Measurements from ENCODE around the gene AK3.
"Not testable (repeated sequence)": the region's sequence is repeated elsewhere in the genome, so short reads cannot be mapped to it uniquely, and the experiment has no call there.

AK3 gene

GRCh38 chr9:4740638-4741364 lies at the start of gene AK3:
Gene AK3 (minus strand): TSS chr9:4741202. CDS start chr9:4741087, 115 bp downstream.
- Mint-ChIP-seq H3K4me3 (peak within 1 kb of the TSS; percentile 91), H3K9me3 (no peaks in the 10 kb centered on the region), H3K27ac (peak within 1 kb of the TSS; percentile 87), H3K27me3 (ENCODE audit: low read depth) (no peaks in the 10 kb centered on the region), H3K36me3 (ENCODE audit: low read depth) (peaks cover 8% of the 10 kb centered on the region), H3K4me1 (ENCODE audit: low read depth) (peaks cover 31% of the 10 kb centered on the region)

- H3K4me3 Mint-ChIP-seq: no peak overlapping the region
- no peaks in the 10 kb centered on the region for H3K36me3 Mint-ChIP-seq (ENCODE audit: low read depth)
- no peak overlapping the region for H3K27ac Mint-ChIP-seq
- H3K27me3 Mint-ChIP-seq (ENCODE audit: low read depth): peaks cover 17% of the 10 kb centered on the region
- H3K4me1 Mint-ChIP-seq (ENCODE audit: low read depth): peaks cover 12% of the 10 kb centered on the region
- H3K9me3 Mint-ChIP-seq: no peaks in the 10 kb centered on the region
Observed at GRCh38 chr9:4788703-4789102, 47.7 kb upstream of the AK3 start.

- no peak overlapping the region for H3K4me3 Mint-ChIP-seq
- H3K4me1 Mint-ChIP-seq (ENCODE audit: low read depth): peaks cover 12% of the 10 kb centered on the region
- H3K27ac Mint-ChIP-seq: no peak overlapping the region
- H3K9me3 Mint-ChIP-seq: no peaks in the 10 kb centered on the region
- H3K36me3 Mint-ChIP-seq (ENCODE audit: low read depth): no peaks in the 10 kb centered on the region
- peaks cover 17% of the 10 kb centered on the region for H3K27me3 Mint-ChIP-seq (ENCODE audit: low read depth)
Observed at GRCh38 chr9:4787876-4788275, 46.9 kb upstream of the AK3 start.

GRCh38 chr9:4786599-4786998 lies 45.6 kb upstream of the AK3 start:
- no peak overlapping the region for H3K4me3 Mint-ChIP-seq
- H3K4me1 Mint-ChIP-seq (ENCODE audit: low read depth): peaks cover 7% of the 10 kb centered on the region
- no peaks in the 10 kb centered on the region for H3K36me3 Mint-ChIP-seq (ENCODE audit: low read depth)
- peaks cover 20% of the 10 kb centered on the region for H3K27me3 Mint-ChIP-seq (ENCODE audit: low read depth)
- H3K27ac Mint-ChIP-seq: no peak overlapping the region
- H3K9me3 Mint-ChIP-seq: no peaks in the 10 kb centered on the region

- Mint-ChIP-seq H3K27ac (no peak overlapping the region), H3K9me3 (peaks cover 3% of the 10 kb centered on the region), H3K27me3 (ENCODE audit: low read depth) (peaks cover 25% of the 10 kb centered on the region), H3K4me1 (ENCODE audit: low read depth) (no peaks in the 10 kb centered on the region), H3K36me3 (ENCODE audit: low read depth) (no peaks in the 10 kb centered on the region), H3K4me3 (no peak overlapping the region)
Observed at GRCh38 chr9:4784403-4784802, 43.4 kb upstream of the AK3 start.

GRCh38 chr9:4783191-4783590 lies 42.2 kb upstream of the AK3 start:
- H3K27ac Mint-ChIP-seq; H3K36me3 Mint-ChIP-seq (ENCODE audit: low read depth); H3K4me3 Mint-ChIP-seq; H3K4me1 Mint-ChIP-seq (ENCODE audit: low read depth); H3K9me3 Mint-ChIP-seq: not testable (repeated sequence)
- H3K27me3 Mint-ChIP-seq (ENCODE audit: low read depth): peaks cover 27% of the 10 kb centered on the region

- peaks cover 3% of the 10 kb centered on the region for H3K9me3 Mint-ChIP-seq
- H3K36me3 Mint-ChIP-seq (ENCODE audit: low read depth): no peaks in the 10 kb centered on the region
- peaks cover 21% of the 10 kb centered on the region for H3K27me3 Mint-ChIP-seq (ENCODE audit: low read depth)
- H3K27ac Mint-ChIP-seq: no peak overlapping the region
- no peaks in the 10 kb centered on the region for H3K4me1 Mint-ChIP-seq (ENCODE audit: low read depth)
- no peak overlapping the region for H3K4me3 Mint-ChIP-seq
Observed at GRCh38 chr9:4781408-4781807, 40.4 kb upstream of the AK3 start.

- H3K27me3 Mint-ChIP-seq (ENCODE audit: low read depth): peaks cover 21% of the 10 kb centered on the region
- H3K36me3 Mint-ChIP-seq (ENCODE audit: low read depth): no peaks in the 10 kb centered on the region
- H3K4me3 Mint-ChIP-seq: no peak overlapping the region
- H3K9me3 Mint-ChIP-seq: peaks cover 3% of the 10 kb centered on the region
- no peaks in the 10 kb centered on the region for H3K4me1 Mint-ChIP-seq (ENCODE audit: low read depth)
- no peak overlapping the region for H3K27ac Mint-ChIP-seq
Observed at GRCh38 chr9:4780651-4781050, 39.6 kb upstream of the AK3 start.

GRCh38 chr9:4774958-4775357 lies 34.0 kb upstream of the AK3 start:
- not testable (repeated sequence) for H3K9me3 Mint-ChIP-seq; H3K27ac Mint-ChIP-seq; H3K36me3 Mint-ChIP-seq (ENCODE audit: low read depth); H3K4me3 Mint-ChIP-seq; H3K4me1 Mint-ChIP-seq (ENCODE audit: low read depth); H3K27me3 Mint-ChIP-seq (ENCODE audit: low read depth)

GRCh38 chr9:4774209-4774608 lies 33.2 kb upstream of the AK3 start:
- peaks cover 6% of the 10 kb centered on the region for H3K9me3 Mint-ChIP-seq
- no peaks in the 10 kb centered on the region for H3K27me3 Mint-ChIP-seq (ENCODE audit: low read depth)
- H3K27ac Mint-ChIP-seq: no peak overlapping the region
- no peaks in the 10 kb centered on the region for H3K36me3 Mint-ChIP-seq (ENCODE audit: low read depth)
- H3K4me3 Mint-ChIP-seq: no peak overlapping the region
- H3K4me1 Mint-ChIP-seq (ENCODE audit: low read depth): peaks cover 3% of the 10 kb centered on the region

- no peak overlapping the region for H3K27ac Mint-ChIP-seq
- H3K9me3 Mint-ChIP-seq: peaks cover 6% of the 10 kb centered on the region
- no peaks in the 10 kb centered on the region for H3K27me3 Mint-ChIP-seq (ENCODE audit: low read depth)
- peaks cover 9% of the 10 kb centered on the region for H3K4me1 Mint-ChIP-seq (ENCODE audit: low read depth)
- no peak overlapping the region for H3K4me3 Mint-ChIP-seq
- H3K36me3 Mint-ChIP-seq (ENCODE audit: low read depth): no peaks in the 10 kb centered on the region
Observed at GRCh38 chr9:4771788-4772187, 30.8 kb upstream of the AK3 start.

- Mint-ChIP-seq H3K27ac (no peak overlapping the region), H3K4me3 (no peak overlapping the region), H3K9me3 (no peaks in the 10 kb centered on the region), H3K36me3 (ENCODE audit: low read depth) (no peaks in the 10 kb centered on the region), H3K4me1 (ENCODE audit: low read depth) (peaks cover 9% of the 10 kb centered on the region), H3K27me3 (ENCODE audit: low read depth) (no peaks in the 10 kb centered on the region)
Observed at GRCh38 chr9:4769321-4770080, 28.5 kb upstream of the AK3 start.

- Mint-ChIP-seq H3K36me3 (ENCODE audit: low read depth) (no peaks in the 10 kb centered on the region), H3K9me3 (no peaks in the 10 kb centered on the region), H3K4me1 (ENCODE audit: low read depth) (peaks cover 10% of the 10 kb centered on the region), H3K27ac (no peak overlapping the region), H3K27me3 (ENCODE audit: low read depth) (no peaks in the 10 kb centered on the region), H3K4me3 (no peak overlapping the region)
Observed at GRCh38 chr9:4768681-4769080, 27.7 kb upstream of the AK3 start.

GRCh38 chr9:4764033-4764432 lies 23.0 kb upstream of the AK3 start:
- Mint-ChIP-seq H3K9me3 (no peaks in the 10 kb centered on the region), H3K4me1 (ENCODE audit: low read depth) (peaks cover 18% of the 10 kb centered on the region), H3K4me3 (no peak overlapping the region), H3K27me3 (ENCODE audit: low read depth) (peaks cover 3% of the 10 kb centered on the region), H3K27ac (no peak overlapping the region), H3K36me3 (ENCODE audit: low read depth) (no peaks in the 10 kb centered on the region)

- Mint-ChIP-seq H3K27me3 (ENCODE audit: low read depth) (peaks cover 3% of the 10 kb centered on the region), H3K36me3 (ENCODE audit: low read depth) (no peaks in the 10 kb centered on the region), H3K9me3 (no peaks in the 10 kb centered on the region), H3K4me1 (ENCODE audit: low read depth) (peaks cover 14% of the 10 kb centered on the region), H3K4me3 (peak overlapping the region; percentile 73), H3K27ac (peak overlapping the region; percentile 77)
Observed at GRCh38 chr9:4762886-4763541, 22.0 kb upstream of the AK3 start.

Measured in T-helper 1 cell treated with Interleukin-12 subunit alpha and Interleukin-12 subunit beta and Interleukin-4 antibody, amounts not matched to agents 30 μg/mL and 1 μg/mL, for 36 hours (primary cell).